Lower leg skin (tissue), 4 donors: ENCODE results near the gene GALE. TPM values are rescaled to one million over a fixed set of nuclear protein-coding genes. Genes with fewer than 3 reads are reported as not detected.
"Not testable (repeated sequence)": the region's sequence is repeated elsewhere in the genome, so short reads cannot be mapped to it uniquely, and the experiment has no call there.

Experiments
- DNase-seq, 2 donors: peaks; one replicate each; pipeline ENCODE4 v3.0.0-alpha.2; 2019; ENCODE audit warnings: low spot score in 2 of 2
- H3K4me3 ChIP-seq: fragments of 200-600 bp; sonication (generic); 2 replicates; pipeline ENCODE4 v1.5.1; 2017; ENCODE audit warnings: mild to moderate bottlenecking, low read depth; ENCODE audit not compliant: poor library complexity, severe bottlenecking
- POLR2A ChIP-seq, 2 donors: fragments of 450-650 bp; IDR thresholded peaks; one replicate each; pipeline ENCODE4 v1.6.1; 2016 to 2017; ENCODE audit warnings: antibody characterized with exemption in 2 of 2, mild to moderate bottlenecking in 1 of 2, moderate library complexity in 1 of 2
- WGBS, 2 donors: methylation state at CpG; one replicate each; pipeline ENCODE4 v1.1.5; 2018; 5-methylcytosine and 5-hydroxymethylcytosine counted together
- intact Hi-C: fragments of 100-400 bp; cut with DNase I; formaldehyde crosslinking; loops from one replicate; pipeline ENCODE4 v1.15.0; 2023; ENCODE audit warnings: low total_unique reads
- total RNA-seq, 4 donors: library from RNA; depleted of rRNA; stranded (reverse); fragments of >200 nt; gene quantifications; one replicate each; pipeline ENCODE4 v1.1.0, GENCODE V29; 2016
- TF ChIP-seq, protein P1 (sequence below), 3 donors: fragments of 450-650 bp; IDR thresholded peaks; one replicate each; pipeline ENCODE4 v1.5.1; 2016; ENCODE audit warnings: antibody characterized with exemption in 3 of 3, mild to moderate bottlenecking in 3 of 3, moderate library complexity in 2 of 3

Gene GALE
- total RNA-seq, 4 donors from 2014 or later = 12.8 to 39.3 (median 29.5) TPM

DNA sequence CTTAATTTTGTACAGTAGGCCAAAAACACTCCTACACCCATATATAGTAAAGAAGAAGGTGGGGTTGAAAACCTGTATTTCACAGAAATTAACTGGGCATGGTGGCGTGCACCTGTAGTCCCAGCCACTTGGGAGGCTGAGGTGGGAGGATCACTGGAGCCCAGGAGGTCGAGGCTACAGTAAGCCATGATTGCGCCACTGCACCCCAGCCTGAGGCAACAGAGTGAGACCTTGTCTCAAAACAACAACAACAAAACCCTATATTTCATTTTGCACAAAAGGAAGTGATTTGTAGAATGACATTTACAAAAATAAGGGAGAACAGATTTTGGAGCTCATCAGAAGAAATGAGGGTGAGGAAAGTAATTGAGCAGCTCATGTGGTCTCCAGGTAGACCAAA is 11.9 kb downstream of the GALE start:
- no peak overlapping the region for H3K4me3 ChIP-seq
- intact Hi-C loops = no loop called here
- TF ChIP-seq, protein P1, sequence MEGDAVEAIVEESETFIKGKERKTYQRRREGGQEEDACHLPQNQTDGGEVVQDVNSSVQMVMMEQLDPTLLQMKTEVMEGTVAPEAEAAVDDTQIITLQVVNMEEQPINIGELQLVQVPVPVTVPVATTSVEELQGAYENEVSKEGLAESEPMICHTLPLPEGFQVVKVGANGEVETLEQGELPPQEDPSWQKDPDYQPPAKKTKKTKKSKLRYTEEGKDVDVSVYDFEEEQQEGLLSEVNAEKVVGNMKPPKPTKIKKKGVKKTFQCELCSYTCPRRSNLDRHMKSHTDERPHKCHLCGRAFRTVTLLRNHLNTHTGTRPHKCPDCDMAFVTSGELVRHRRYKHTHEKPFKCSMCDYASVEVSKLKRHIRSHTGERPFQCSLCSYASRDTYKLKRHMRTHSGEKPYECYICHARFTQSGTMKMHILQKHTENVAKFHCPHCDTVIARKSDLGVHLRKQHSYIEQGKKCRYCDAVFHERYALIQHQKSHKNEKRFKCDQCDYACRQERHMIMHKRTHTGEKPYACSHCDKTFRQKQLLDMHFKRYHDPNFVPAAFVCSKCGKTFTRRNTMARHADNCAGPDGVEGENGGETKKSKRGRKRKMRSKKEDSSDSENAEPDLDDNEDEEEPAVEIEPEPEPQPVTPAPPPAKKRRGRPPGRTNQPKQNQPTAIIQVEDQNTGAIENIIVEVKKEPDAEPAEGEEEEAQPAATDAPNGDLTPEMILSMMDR (IDR thresholded peaks at IDR 0.05) = no peak
- TF ChIP-seq POLR2A (IDR thresholded peaks at IDR 0.05) = no peak
- WGBS, 2 donors = 96 to 97% methylated on average over 3 of the region's 3 CpGs
- DNase-seq = no peak

DNA sequence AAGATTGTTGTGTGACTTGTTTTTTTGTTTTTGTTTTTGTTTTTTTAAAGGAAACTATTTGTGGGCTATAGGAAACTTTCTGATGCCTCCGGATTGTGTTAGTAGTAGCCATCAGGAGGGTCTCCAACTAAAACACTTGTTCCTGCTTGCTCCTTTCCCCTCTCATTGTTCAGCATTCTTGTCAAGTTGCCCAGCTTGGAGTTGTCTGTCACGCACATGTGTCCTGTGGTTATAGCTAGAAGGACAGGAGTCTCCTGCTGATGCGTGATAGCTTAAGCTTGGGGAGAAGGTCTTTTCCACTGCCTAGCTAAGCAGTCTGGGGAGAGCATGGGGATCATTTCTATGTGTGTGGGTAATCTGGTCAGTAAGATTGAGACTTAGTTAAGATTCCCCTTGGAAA is 12.9 kb downstream of the GALE start:
- WGBS, 2 donors = 84 to 85% methylated on average over 3 of the region's 3 CpGs
- TF ChIP-seq POLR2A (IDR thresholded peaks at IDR 0.05) = no peak
- TF ChIP-seq, protein P1 (IDR thresholded peaks at IDR 0.05) = no peak

DNA sequence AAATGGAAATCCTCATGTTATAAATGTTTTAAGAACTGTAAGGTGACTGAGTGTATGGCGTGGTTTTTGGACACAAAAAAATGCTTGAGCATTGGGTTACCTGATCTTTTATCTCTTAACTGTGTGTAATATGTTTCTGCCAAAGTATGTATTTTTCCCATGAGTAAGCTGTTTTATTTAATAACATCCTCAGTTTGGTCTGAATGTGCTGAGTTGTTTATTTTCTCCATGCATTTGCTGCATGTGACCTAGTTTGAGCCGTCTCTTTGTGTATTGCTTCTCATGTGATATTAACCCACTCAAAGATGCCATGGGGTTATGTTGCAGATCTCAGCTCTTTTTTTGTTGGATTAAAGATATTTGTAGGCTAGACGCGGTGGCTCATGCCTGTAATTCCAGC is 15.7 kb downstream of the GALE start:
- no peak for DNase-seq
- 82 to 88% methylated on average over 4 of the region's 4 CpGs for WGBS, 2 donors
- intact Hi-C loops = no loop called here
- TF ChIP-seq, protein P1 (IDR thresholded peaks at IDR 0.05) = no peak
- H3K4me3 ChIP-seq = no peak overlapping the region

More for the DNA sequence above, 12.9 kb downstream of the GALE start:
- no peak for DNase-seq
- no peak overlapping the region for H3K4me3 ChIP-seq
- intact Hi-C loops = no loop called here

DNA sequence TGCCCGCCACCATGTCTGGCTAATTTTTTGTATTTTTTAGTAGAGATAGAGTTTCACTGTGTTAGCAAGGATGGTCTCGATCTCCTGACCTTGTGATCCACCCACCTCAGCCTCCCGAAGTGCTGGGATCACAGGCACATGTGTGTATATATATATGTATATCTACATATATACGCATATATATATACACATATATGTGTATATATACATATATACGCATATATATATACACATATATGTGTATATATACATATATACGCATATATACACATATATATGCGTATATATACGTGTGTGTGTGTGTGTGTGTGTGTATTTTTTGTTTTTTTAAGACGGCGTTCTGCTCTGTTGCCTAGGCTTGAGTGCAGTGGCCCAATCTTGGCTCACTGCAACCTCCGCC is 17.4 kb downstream of the GALE start:
- intact Hi-C loops, H3K4me3 ChIP-seq, DNase-seq: not testable (repeated sequence)
- WGBS, 2 donors = 95 to 96% methylated on average over 11 of the region's 11 CpGs

DNA sequence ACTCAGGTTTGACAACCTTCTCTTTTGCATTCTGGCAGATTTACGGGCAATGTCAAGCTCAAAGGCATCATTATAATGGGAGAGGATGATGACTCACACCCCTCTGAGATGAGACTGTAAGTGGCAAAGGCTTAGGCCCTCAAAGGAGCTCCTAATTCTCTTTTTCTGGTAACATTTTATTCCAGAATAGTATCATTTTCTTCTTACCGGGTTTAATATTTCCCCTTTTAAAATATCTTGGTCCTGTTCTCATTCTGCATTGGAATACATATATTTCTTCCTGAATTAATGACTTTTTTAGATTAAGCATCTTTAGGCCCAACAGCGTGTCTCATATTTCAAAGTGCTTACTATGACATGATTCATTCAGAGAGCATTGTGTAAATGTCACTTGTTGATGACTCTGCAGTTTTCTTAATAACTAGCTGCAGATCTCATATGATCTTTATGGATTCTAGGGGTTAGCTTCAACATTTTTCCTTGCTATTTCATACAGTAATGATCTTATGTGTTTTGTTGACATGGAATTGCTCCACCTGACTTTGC is 20.7 kb downstream of the GALE start:
- intact Hi-C loops = no loop called here
- no peak overlapping the region for H3K4me3 ChIP-seq

DNA sequence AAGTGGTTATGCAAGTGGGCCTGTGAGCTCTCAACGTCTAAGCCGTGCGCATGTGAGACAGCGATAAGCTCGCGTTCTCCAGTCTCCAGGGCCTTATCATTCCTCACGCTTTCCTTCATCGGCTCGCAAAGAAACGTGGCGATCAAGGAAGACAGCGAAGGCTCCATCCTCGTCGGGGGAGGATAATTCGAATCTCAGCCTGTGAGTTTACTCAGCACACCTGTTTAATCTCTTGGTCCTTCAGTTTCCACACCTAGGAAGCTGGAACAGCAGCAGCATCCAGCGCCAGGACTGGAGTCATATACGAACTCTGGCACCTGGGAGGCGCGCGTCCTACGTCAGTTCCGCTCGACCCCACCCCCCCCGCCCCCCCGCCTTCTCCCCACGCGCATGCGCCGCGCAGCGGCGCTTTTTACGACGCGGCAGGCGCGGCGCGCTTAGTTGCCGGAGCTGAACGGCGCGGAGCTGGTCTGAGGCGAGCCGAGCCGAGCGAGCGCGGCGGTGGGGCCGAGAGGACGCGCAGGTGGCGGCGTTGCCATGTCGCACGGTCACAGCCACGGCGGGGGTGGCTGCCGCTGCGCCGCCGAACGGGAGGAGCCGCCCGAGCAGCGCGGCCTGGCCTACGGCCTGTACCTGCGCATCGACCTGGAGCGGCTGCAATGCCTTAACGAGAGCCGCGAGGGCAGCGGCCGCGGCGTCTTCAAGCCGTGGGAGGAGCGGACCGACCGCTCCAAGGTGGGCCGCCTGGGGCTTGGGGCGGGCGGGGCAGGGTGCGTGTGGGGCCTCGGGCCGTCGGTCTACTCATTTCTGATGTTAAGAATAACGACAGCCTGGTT is 22.4 kb downstream of the GALE start, which contains the start of gene PITHD1:
Gene PITHD1, plus strand, starts transcription at position 440 of the 836 bp plus-strand sequence. Its CDS starts 98 bp downstream, at position 538.
- intact Hi-C loops = no loop called here
- H3K4me3 ChIP-seq = peak within 1 kb of the TSS; percentile 65
- TF ChIP-seq, protein P1 (IDR thresholded peaks at IDR 0.05) = no peak
- TF ChIP-seq POLR2A (IDR thresholded peaks at IDR 0.05) = no peak
- 0% methylated on average over 33 to 56 of the region's 91 CpGs for WGBS, 2 donors
- DNase-seq = peak; percentile 63 to 94

More for the DNA sequence above, 20.7 kb downstream of the GALE start:
- WGBS, 2 donors = 50 to 54% methylated on average over 3 of the region's 3 CpGs
- DNase-seq = no peak
- TF ChIP-seq, protein P1 (IDR thresholded peaks at IDR 0.05) = no peak
- TF ChIP-seq POLR2A (IDR thresholded peaks at IDR 0.05) = no peak
